Measurements from ENCODE around the gene PPCDC.
"Not testable (repeated sequence)": the region's sequence is repeated elsewhere in the genome, so short reads cannot be mapped to it uniquely, and the experiment has no call there.

GRCh38 chr15:75094961-75095478, 71.6 kb downstream of the PPCDC start:
- not testable (repeated sequence) for TF ChIP-seq ZC3H10 (CRISPR knock-in tag; IDR thresholded peaks at IDR 0.05); SNAI2 (CRISPR knock-in tag; IDR thresholded peaks at IDR 0.05); ZFP3 (CRISPR knock-in tag; IDR thresholded peaks at IDR 0.05); ISL1 (CRISPR knock-in tag; IDR thresholded peaks at IDR 0.05); PPARA (CRISPR knock-in tag; IDR thresholded peaks at IDR 0.05; ENCODE audit: borderline replicate concordance); PATZ1 (CRISPR knock-in tag; IDR thresholded peaks at IDR 0.05; ENCODE audit: borderline replicate concordance); ZNF565 (CRISPR knock-in tag; conservative IDR thresholded peaks at IDR 0.05; ENCODE audit: low read depth)
- TF ChIP-seq, protein P1, sequence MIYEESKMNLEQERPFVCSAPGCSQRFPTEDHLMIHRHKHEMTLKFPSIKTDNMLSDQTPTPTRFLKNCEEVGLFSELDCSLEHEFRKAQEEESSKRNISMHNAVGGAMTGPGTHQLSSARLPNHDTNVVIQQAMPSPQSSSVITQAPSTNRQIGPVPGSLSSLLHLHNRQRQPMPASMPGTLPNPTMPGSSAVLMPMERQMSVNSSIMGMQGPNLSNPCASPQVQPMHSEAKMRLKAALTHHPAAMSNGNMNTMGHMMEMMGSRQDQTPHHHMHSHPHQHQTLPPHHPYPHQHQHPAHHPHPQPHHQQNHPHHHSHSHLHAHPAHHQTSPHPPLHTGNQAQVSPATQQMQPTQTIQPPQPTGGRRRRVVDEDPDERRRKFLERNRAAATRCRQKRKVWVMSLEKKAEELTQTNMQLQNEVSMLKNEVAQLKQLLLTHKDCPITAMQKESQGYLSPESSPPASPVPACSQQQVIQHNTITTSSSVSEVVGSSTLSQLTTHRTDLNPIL (CRISPR knock-in tag; IDR thresholded peaks at IDR 0.05; ENCODE audit: low read depth) = not testable (repeated sequence)
